A673 (cell line): ENCODE measurements around the gene BSG. TPM values are rescaled to one million over a fixed set of nuclear protein-coding genes. Genes with fewer than 3 reads are reported as not detected.
A peak's percentile ranks its signal among the peaks of the same experiment; 100 is the strongest.

ENCODE experiments used
- BruUV-seq: library from RNA; stranded (reverse); fragments of 400-500 nt; replicated peaks from 2 replicates; lab custom pipeline; 2021; lab: Mats Ljungman, UMichigan
- CTCF ChIA-PET: fragments of 300-600 bp; sonication (Branson Sonifier 250); formaldehyde crosslinking; loops from one replicate; lab custom pipeline; 2022; ENCODE audit warnings: antibody characterized with exemption; lab: Charles Lee
- POLR2A ChIA-PET: fragments of 300-600 bp; sonication (Branson Sonifier 250); formaldehyde crosslinking; loops from one replicate; lab custom pipeline; 2022; ENCODE audit warnings: antibody characterized with exemption; ENCODE audit not compliant: low non-redundant PET; lab: Charles Lee
- DNase-seq: peaks from one replicate; pipeline ENCODE4 v3.0.0-alpha.2; 2015; ENCODE audit warnings: low spot score
- H3K27ac ChIP-seq: fragments of 200-600 bp; sonication (generic); 2 replicates; pipeline ENCODE4 v1.5.1; 2016; ENCODE audit warnings: mixed run types, low read depth, mild to moderate bottlenecking, mixed read lengths, antibody characterized with exemption, low read length; ENCODE audit not compliant: poor library complexity, severe bottlenecking
- H3K27me3 ChIP-seq: fragments of 200-600 bp; sonication (generic); replicated peaks from 2 replicates; pipeline ENCODE4 v1.6.1; 2017; ENCODE audit warnings: mixed run types, low read depth, mild to moderate bottlenecking, mixed read lengths, antibody characterized with exemption, low read length; ENCODE audit not compliant: insufficient read depth, poor library complexity
- H3K36me3 ChIP-seq: fragments of 200-600 bp; sonication (generic); 2 replicates; pipeline ENCODE4 v1.6.1; 2016; ENCODE audit warnings: mixed run types, mild to moderate bottlenecking, mixed read lengths, antibody characterized with exemption, low read length; ENCODE audit not compliant: insufficient read depth, poor library complexity, severe bottlenecking
- H3K4me1 ChIP-seq: fragments of 200-600 bp; sonication (generic); 2 replicates; pipeline ENCODE4 v1.6.1; 2017; ENCODE audit warnings: mixed run types, mild to moderate bottlenecking, mixed read lengths, antibody characterized with exemption, low read length; ENCODE audit not compliant: insufficient read depth, poor library complexity, severe bottlenecking
- H3K4me3 ChIP-seq: fragments of 200-600 bp; sonication (generic); 2 replicates; pipeline ENCODE4 v1.5.1; 2016; ENCODE audit warnings: low read depth, mixed run types, mild to moderate bottlenecking, mixed read lengths, low read length; ENCODE audit not compliant: poor library complexity, severe bottlenecking
- H3K9me3 ChIP-seq: fragments of 200-600 bp; sonication (generic); 2 replicates; pipeline ENCODE4 v1.6.1; 2016; ENCODE audit warnings: mixed run types, low read depth, mild to moderate bottlenecking, mixed read lengths, antibody characterized with exemption, low read length; ENCODE audit not compliant: poor library complexity, severe bottlenecking
- CTCF ChIP-seq: fragments of 300-800, 200-600 bp; sonication (generic); conservative IDR thresholded peaks from 2 replicates; pipeline ENCODE4 v1.5.1; 2017; ENCODE audit warnings: low read depth, mild to moderate bottlenecking, antibody characterized with exemption, low read length, moderate library complexity, mixed read lengths
- EZH2 ChIP-seq: fragments of 200-600 bp; sonication (generic); IDR thresholded peaks from 2 replicates; pipeline ENCODE4 v1.6.1; 2017; ENCODE audit warnings: borderline replicate concordance, low read depth, mild to moderate bottlenecking, mixed read lengths, antibody characterized with exemption, low read length; ENCODE audit not compliant: poor library complexity, severe bottlenecking
- intact Hi-C: fragments of 100-400 bp; cut with micrococcal nuclease; formaldehyde crosslinking; loops from one replicate; pipeline ENCODE4 v1.10.0; 2022; ENCODE audit not compliant: unreplicated experiment
- total RNA-seq: library from RNA; stranded (reverse); gene quantifications from 2 replicates; pipeline ENCODE4 v1.2.3, GENCODE V29; 2021

The BSG gene
- total RNA-seq, 1 experiment from 2014 or later = 865 TPM

DNA sequence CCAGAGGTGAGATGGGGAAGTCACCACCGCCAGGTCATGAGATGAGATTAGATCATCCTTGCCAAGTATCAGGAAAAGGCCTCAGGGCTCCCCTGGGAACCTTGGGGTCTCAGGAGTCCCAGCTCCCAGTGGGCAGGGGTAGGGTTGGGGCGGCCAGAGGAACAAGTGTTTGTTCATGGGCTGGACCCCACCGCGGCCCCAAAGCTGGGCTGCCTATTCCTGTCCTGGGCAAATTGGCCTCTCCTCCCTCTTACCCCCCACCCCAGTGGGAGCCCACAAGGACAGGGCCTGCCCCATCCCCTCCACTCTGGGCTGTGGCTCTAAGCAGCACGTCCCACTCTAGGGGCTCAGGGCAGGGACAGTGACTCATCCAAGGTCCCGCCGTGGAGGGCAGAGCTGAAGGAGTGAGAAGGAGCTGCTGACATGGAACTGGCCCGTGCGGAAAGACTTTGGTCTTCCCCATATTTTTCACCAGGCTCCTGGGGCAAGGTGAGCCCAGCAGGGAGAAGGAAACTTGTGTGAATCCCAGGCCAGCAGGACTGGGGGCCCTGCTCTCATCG lies 13.2 kb downstream of the BSG start:
- DNase-seq = no peak
- H3K27me3 ChIP-seq = no peaks in the 10 kb centered on the region
- peaks cover 29% of the 10 kb centered on the region for H3K36me3 ChIP-seq
- TF ChIP-seq CTCF (no peak), EZH2 (no peak)
- no peak overlapping the region for H3K4me3 ChIP-seq
- ChIA-PET CTCF (interaction anchor here (0.6 to 0.7 kb wide), 2 partner anchors 64 to 294 kb away, joined by 3 read pairs; no protein-coding TSS in a partner anchor), POLR2A (interaction anchor here (0.6 kb wide), 1 partner anchor 95 kb away, joined by 3 read pairs; no protein-coding TSS in a partner anchor)
- BruUV-seq = no TSS peak
- no peaks in the 10 kb centered on the region for H3K9me3 ChIP-seq
- peak overlapping the region; percentile 50 for H3K27ac ChIP-seq
- intact Hi-C loops = loop anchor here (5.0 kb wide), 2 partner anchors 42 to 147 kb away; no protein-coding TSS in a partner anchor
- peaks cover 16% of the 10 kb centered on the region for H3K4me1 ChIP-seq

DNA sequence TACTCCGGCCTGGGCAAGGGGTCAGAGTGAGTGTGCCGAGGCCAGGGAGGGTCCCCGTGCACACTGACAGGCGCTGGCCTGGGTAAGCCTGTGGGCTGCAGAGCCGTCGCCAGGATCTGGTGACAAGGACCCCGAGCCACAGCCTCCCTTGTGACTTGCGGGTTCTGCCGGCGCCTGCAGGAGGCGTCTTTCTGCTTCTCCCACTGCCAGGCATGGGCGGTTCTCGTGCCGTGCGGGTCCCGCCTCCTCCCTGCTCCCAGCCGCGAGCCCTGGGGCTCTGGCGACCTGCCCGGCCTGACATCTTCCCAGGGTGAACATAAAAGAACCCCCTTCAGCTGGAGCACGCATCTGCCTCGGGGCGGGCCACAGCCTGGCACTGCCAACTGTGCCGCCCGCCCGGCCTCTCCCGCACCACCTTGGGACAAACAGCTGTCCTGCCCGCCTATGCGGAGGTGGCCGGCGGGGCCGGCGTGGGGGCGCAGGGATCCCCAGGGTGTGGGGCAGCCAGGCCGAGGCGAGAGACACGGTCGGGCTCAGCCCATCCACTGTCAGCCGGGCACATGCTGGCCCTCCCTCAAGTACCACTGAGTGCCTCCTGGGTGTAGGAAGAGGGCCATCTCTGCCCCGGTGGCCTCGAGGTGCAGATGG lies 15.8 kb downstream of the BSG start:
- no peaks in the 10 kb centered on the region for H3K9me3 ChIP-seq
- peak overlapping the region; percentile 49 for H3K27ac ChIP-seq
- H3K27me3 ChIP-seq = no peaks in the 10 kb centered on the region
- peaks cover 8% of the 10 kb centered on the region for H3K36me3 ChIP-seq
- peak; percentile 97 for DNase-seq
- BruUV-seq = no TSS peak
- no peak for TF ChIP-seq EZH2
- peak; percentile 88 for TF ChIP-seq CTCF
- H3K4me1 ChIP-seq = peaks cover 23% of the 10 kb centered on the region
- ChIA-PET POLR2A (no interaction called here), CTCF (no interaction called here)
- H3K4me3 ChIP-seq = peak overlapping the region; percentile 18
- intact Hi-C loops = loop anchor here (5.0 kb wide), 2 partner anchors 39 to 144 kb away; no protein-coding TSS in a partner anchor

DNA sequence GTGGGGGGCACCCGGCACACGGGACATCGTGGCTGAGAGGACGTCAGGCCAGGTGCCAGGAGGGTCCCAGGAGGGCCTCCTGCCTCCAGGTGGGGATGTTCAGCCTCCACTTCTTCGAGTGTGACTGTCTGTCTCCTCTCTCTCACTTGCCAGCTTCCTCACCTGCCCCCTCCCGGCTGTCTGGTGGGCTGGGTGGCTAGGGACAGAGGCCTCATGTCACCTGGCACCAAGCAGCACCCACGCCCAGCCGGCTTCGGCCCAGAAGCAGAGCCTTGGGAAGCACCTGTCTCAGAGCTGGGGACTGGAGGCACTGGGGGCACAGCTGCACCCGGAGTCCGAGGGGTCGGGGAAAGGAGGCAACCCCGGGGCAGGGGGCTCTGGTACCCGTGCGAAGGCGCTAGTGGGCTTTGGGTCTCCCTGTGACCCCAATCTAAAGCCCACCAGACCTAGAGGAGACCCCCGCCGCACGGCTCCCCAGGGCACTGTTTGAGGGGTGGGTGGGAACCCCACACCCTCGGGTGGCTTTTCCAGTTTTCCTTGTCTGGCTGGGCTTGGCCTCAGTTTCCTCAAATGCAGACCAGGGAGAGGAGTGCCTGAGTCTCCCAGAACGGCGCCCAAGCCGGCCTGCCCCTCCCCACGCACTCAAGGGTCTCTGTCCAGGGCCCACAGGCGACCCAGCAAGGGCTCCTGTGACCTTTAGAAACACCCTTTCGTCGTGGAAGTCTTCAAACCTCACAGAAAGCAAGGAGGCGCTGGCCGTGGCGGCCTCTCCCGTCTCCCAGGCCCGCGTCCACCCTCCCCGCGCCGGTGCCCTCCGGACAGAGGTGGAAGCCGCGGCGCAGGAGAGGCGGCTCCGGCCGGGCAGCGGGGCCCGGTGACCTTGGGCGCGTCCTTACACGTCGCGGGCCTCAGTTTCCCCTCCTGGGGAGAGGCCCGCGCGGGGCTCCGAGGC lies 16.6 kb downstream of the BSG start:
- intact Hi-C loops = loop anchor here (5.0 kb wide), 2 partner anchors 38 to 143 kb away; no protein-coding TSS in a partner anchor
- H3K4me3 ChIP-seq = peak overlapping the region; percentile 41
- TF ChIP-seq EZH2 (no peak), CTCF (no peak)
- H3K4me1 ChIP-seq = peaks cover 23% of the 10 kb centered on the region
- H3K27ac ChIP-seq = peak overlapping the region; percentile 49
- H3K27me3 ChIP-seq = no peaks in the 10 kb centered on the region
- BruUV-seq = no TSS peak
- POLR2A ChIA-PET = no interaction called here
- H3K9me3 ChIP-seq = no peaks in the 10 kb centered on the region
- DNase-seq = no peak
- no peaks in the 10 kb centered on the region for H3K36me3 ChIP-seq
- CTCF ChIA-PET = no interaction called here
